ENCODE results near the gene C3orf33.
"Not testable (repeated sequence)": the region's sequence is repeated elsewhere in the genome, so short reads cannot be mapped to it uniquely, and the experiment has no call there.

- TF ChIP-seq, protein P1, sequence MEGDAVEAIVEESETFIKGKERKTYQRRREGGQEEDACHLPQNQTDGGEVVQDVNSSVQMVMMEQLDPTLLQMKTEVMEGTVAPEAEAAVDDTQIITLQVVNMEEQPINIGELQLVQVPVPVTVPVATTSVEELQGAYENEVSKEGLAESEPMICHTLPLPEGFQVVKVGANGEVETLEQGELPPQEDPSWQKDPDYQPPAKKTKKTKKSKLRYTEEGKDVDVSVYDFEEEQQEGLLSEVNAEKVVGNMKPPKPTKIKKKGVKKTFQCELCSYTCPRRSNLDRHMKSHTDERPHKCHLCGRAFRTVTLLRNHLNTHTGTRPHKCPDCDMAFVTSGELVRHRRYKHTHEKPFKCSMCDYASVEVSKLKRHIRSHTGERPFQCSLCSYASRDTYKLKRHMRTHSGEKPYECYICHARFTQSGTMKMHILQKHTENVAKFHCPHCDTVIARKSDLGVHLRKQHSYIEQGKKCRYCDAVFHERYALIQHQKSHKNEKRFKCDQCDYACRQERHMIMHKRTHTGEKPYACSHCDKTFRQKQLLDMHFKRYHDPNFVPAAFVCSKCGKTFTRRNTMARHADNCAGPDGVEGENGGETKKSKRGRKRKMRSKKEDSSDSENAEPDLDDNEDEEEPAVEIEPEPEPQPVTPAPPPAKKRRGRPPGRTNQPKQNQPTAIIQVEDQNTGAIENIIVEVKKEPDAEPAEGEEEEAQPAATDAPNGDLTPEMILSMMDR (IDR thresholded peaks at IDR 0.05) = not testable (repeated sequence)
- TF ChIP-seq POLR2A (IDR thresholded peaks at IDR 0.05) = not testable (repeated sequence)
These were observed 22.5 kb upstream of the C3orf33 start for GRCh38 chr3:155828490-155829098.

Data from lower leg skin (tissue), 3 donors.